Fibroblast of peridontal ligament (primary cell): Measurements from ENCODE around the gene SLC12A5.
A peak's percentile ranks its signal among the peaks of the same experiment; 100 is the strongest.

Experiments used
- DNase-seq: peaks from one replicate; pipeline ENCODE4 v3.0.0-alpha.2; 2010; ENCODE audit errors: extremely low read depth

Gene SLC12A5

GRCh38 chr20:46006022-46006705 lies 22.9 kb upstream of the SLC12A5 start:
- no peak for DNase-seq

GRCh38 chr20:46006964-46007363 lies 22.1 kb upstream of the SLC12A5 start:
- no peak for DNase-seq

- no peak for DNase-seq
Observed at GRCh38 chr20:46007671-46008070, 21.3 kb upstream of the SLC12A5 start.

GRCh38 chr20:46009816-46010215 lies 19.2 kb upstream of the SLC12A5 start:
- no peak for DNase-seq

- DNase-seq: no peak
Observed at GRCh38 chr20:46010491-46011391, 18.3 kb upstream of the SLC12A5 start.

GRCh38 chr20:46011631-46012482 lies 17.2 kb upstream of the SLC12A5 start:
- no peak for DNase-seq

- no peak for DNase-seq
Observed at GRCh38 chr20:46012921-46013320, 16.1 kb upstream of the SLC12A5 start.

- DNase-seq: no peak
Observed at GRCh38 chr20:46013322-46013828, 15.6 kb upstream of the SLC12A5 start.

GRCh38 chr20:46013829-46014516 lies 15.0 kb upstream of the SLC12A5 start:
- DNase-seq: peak; percentile 25

- no peak for DNase-seq
Observed at GRCh38 chr20:46014517-46015396, 14.3 kb upstream of the SLC12A5 start.

- DNase-seq: no peak
Observed at GRCh38 chr20:46017272-46017671, 11.7 kb upstream of the SLC12A5 start.

GRCh38 chr20:46018112-46018511 lies 10.9 kb upstream of the SLC12A5 start:
- no peak for DNase-seq

- no peak for DNase-seq
Observed at GRCh38 chr20:46018611-46019010, 10.4 kb upstream of the SLC12A5 start.

- no peak for DNase-seq
Observed at GRCh38 chr20:46020555-46020954, 8.5 kb upstream of the SLC12A5 start.

GRCh38 chr20:46021361-46022359 lies 7.4 kb upstream of the SLC12A5 start:
- DNase-seq: no peak

- peak; percentile 17 for DNase-seq
Observed at GRCh38 chr20:46022411-46023147, 6.4 kb upstream of the SLC12A5 start.

GRCh38 chr20:46023148-46023484 lies 5.9 kb upstream of the SLC12A5 start:
- no peak for DNase-seq

- no peak for DNase-seq
Observed at GRCh38 chr20:46023999-46024398, 5.0 kb upstream of the SLC12A5 start.
